Psoas muscle (tissue), 8 donors: ENCODE results near the gene POLN. TPM values are rescaled to one million over a fixed set of nuclear protein-coding genes. Genes with fewer than 3 reads are reported as not detected.
"Not testable (repeated sequence)": the region's sequence is repeated elsewhere in the genome, so short reads cannot be mapped to it uniquely, and the experiment has no call there.

Source experiments
- ATAC-seq, 4 donors: fragments of 200-7000 bp; cut with Tn5 transposase; one replicate each; pipeline ENCODE4 v1.9.1; 2020; ENCODE audit warnings: moderate library complexity in 3 of 4, mild to moderate bottlenecking in 2 of 4
- DNase-seq, 2 donors: peaks; one replicate each; pipeline ENCODE4 v3.0.0-alpha.2; 2020
- H3K27ac ChIP-seq: fragments of 200-600 bp; one replicate; pipeline ENCODE4 v1.8.0; 2022
- H3K27me3 ChIP-seq, 3 donors: fragments of 200-600 bp in 1 of 3; one replicate each; pipeline versions ENCODE4 v1.6.1 to v1.8.0; 2013 to 2022; ENCODE audit warnings: low read length in 2 of 3, mild to moderate bottlenecking in 2 of 3, moderate library complexity in 1 of 3; ENCODE audit not compliant: insufficient read depth in 3 of 3
- H3K36me3 ChIP-seq, 2 donors: fragments of 200-600 bp in 1 of 2; one replicate each; pipeline versions ENCODE4 v1.6.1 to v1.8.0; 2013 to 2022; ENCODE audit warnings: low read depth in 1 of 2, mild to moderate bottlenecking in 1 of 2, moderate library complexity in 1 of 2; ENCODE audit not compliant: insufficient read depth in 1 of 2
- H3K4me1 ChIP-seq: fragments of 200-600 bp; one replicate; pipeline ENCODE4 v1.8.0; 2022
- H3K4me3 ChIP-seq: fragments of 200-600 bp; one replicate; pipeline ENCODE4 v1.8.0; 2022; ENCODE audit warnings: mild to moderate bottlenecking
- H3K9me3 ChIP-seq: fragments of 200-600 bp; one replicate; pipeline ENCODE4 v1.8.0; 2022
- WGBS, 3 donors: extraction: QIAGEN DNeasy Blood & Tissue Kit; methylation state at CpG; one replicate each; pipeline versions ENCODE4 v1.1.6 to v1.1.7; 2013; 5-methylcytosine and 5-hydroxymethylcytosine counted together
- intact Hi-C, 2 donors: fragments of 100-400 bp; cut with DNase I; formaldehyde crosslinking; loops; one replicate each; pipeline versions ENCODE4 v1.11.0 to v1.14.2; 2022
- polyA plus RNA-seq, 3 donors: library from polyadenylated mRNA; stranded (reverse); fragments of 200-250 nt; gene quantifications; one replicate each; pipeline ENCODE4 v1.2.3, GENCODE V29; 2013
- total RNA-seq, 4 donors: library from RNA; stranded (reverse); fragmentation: NEBNext Ultra II Directional in 2 of 4; extraction: Animal tissue kit (Norgen Biotek cat#: 25700) in 2 of 4; gene quantifications; one replicate each; pipeline versions ENCODE4 v1.2.1 to v1.2.4, GENCODE V29; 2021 to 2023
- TF ChIP-seq, protein P1 (sequence below): fragments of 200-600 bp; IDR thresholded peaks from one replicate; pipeline ENCODE4 v1.8.0; 2022; ENCODE audit warnings: antibody characterized with exemption
- donor health status: healthy with polysubstance abuse.
- donor health status: DM: no; HTN: no; CAD: no; lungs with moderate emphysema.
- donor health status: Bipolar disorder and iron deficiency.
- donor health status: healthy.
- donor health status: DM: yes; HTN: yes; CAD: no.
- donor health status: DM: no; HTN: no; CAD: no.
- donor health status: DM: no; HTN: no; CAD: no.
- donor health status: DM: yes; HTN: yes; CAD: no.

Gene POLN
- total and polyA plus RNA-seq, 7 donors, result 0.44 to 3.0 (median 0.95) TPM

DNA sequence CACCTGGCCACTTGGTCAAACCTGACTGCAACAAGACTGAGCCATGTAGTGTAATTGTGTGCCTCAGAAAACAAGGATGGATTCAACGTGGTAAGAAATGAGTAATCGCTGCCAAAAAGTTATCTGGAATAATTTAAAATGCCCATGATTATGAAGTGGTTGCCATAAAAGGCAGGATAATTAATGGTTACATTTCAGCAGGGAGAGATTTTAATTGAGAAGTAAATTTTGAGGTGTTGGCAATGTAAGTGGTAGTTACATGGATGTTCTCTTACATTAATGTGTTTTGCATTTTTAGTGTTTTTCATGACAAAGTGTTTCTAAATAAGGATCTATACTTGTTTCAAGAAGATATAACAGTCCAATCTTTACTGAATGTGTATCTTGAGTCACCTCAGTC, 15.7 kb downstream of the POLN start:
- 70 to 81% (median 78%) methylated on average over 2 of the region's 2 CpGs for WGBS, 3 donors
- Histone ChIP-seq H3K36me3 (peaks cover 0 to 30% of the 10 kb centered on the region in 2 donors), H3K4me3 (no peak overlapping the region), H3K27me3 (no peaks in the 10 kb centered on the region), H3K27ac (no peak overlapping the region), H3K9me3 (no peaks in the 10 kb centered on the region), H3K4me1 (no peaks in the 10 kb centered on the region)
- TF ChIP-seq, protein P1, sequence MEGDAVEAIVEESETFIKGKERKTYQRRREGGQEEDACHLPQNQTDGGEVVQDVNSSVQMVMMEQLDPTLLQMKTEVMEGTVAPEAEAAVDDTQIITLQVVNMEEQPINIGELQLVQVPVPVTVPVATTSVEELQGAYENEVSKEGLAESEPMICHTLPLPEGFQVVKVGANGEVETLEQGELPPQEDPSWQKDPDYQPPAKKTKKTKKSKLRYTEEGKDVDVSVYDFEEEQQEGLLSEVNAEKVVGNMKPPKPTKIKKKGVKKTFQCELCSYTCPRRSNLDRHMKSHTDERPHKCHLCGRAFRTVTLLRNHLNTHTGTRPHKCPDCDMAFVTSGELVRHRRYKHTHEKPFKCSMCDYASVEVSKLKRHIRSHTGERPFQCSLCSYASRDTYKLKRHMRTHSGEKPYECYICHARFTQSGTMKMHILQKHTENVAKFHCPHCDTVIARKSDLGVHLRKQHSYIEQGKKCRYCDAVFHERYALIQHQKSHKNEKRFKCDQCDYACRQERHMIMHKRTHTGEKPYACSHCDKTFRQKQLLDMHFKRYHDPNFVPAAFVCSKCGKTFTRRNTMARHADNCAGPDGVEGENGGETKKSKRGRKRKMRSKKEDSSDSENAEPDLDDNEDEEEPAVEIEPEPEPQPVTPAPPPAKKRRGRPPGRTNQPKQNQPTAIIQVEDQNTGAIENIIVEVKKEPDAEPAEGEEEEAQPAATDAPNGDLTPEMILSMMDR, result no peak
- DNase-seq, result no peak
- intact Hi-C loops, result no loop called here
- no peak for ATAC-seq

DNA sequence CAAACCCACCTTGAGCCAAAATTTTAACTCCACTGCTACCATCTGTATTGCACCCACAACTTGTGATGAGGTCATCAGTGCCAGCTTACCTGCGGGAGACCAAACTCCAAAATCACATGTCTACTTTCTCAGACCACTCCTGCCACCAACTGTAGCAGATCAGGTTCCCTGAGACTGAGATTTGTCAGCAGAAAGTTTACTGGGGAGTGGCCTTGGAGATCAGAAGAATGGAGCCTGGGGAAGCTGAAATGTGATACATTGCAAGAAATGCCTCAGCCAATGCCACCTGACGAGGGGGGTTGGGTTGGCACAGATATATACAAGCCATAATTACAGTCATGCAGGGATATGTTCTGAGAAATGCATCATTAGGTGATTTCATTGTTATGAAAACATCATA, 19.1 kb downstream of the POLN start:
- Histone ChIP-seq H3K27me3 (no peaks in the 10 kb centered on the region), H3K36me3 (peaks cover 0 to 21% of the 10 kb centered on the region in 2 donors), H3K9me3 (no peaks in the 10 kb centered on the region), H3K4me3 (no peak overlapping the region), H3K27ac (no peak overlapping the region), H3K4me1 (no peaks in the 10 kb centered on the region)
- 49 to 71% (median 54%) methylated on average over 2 of the region's 2 CpGs for WGBS, 3 donors
- TF ChIP-seq, protein P1, result no peak
- DNase-seq (no peak), ATAC-seq (no peak)
- intact Hi-C loops, result no loop called here

- H3K27me3 ChIP-seq, DNase-seq, H3K4me1 ChIP-seq, H3K27ac ChIP-seq, H3K9me3 ChIP-seq, H3K4me3 ChIP-seq, ATAC-seq: not testable (repeated sequence)
- intact Hi-C loops, result loop anchor here in 1 of 2 donors (2.0 kb wide), 3 partner anchors 213 to 241 kb away; no protein-coding TSS in a partner anchor
- WGBS, 3 donors, result 48 to 59% (median 58%) methylated on average over 4 of the region's 4 CpGs
- peaks cover 0 to 21% of the 10 kb centered on the region in 2 donors for H3K36me3 ChIP-seq
Observed at GRCh38 chr4:2221378-2221777, 20.5 kb downstream of the POLN start.

- Histone ChIP-seq H3K9me3 (no peaks in the 10 kb centered on the region), H3K27ac (no peak overlapping the region), H3K4me3 (no peak overlapping the region), H3K36me3 (peaks cover 0 to 18% of the 10 kb centered on the region in 2 donors), H3K4me1 (no peaks in the 10 kb centered on the region), H3K27me3 (no peaks in the 10 kb centered on the region)
- WGBS, 3 donors, result 15 to 16% (median 16%) methylated on average over 10 of the region's 10 CpGs
- peak; percentile 53 to 83 for DNase-seq
- peak; percentile 85 to 98 (median 91) for ATAC-seq
- TF ChIP-seq, protein P1, result peak; percentile 83
- intact Hi-C loops, result loop anchor here in 1 of 2 donors (2.0 kb wide), 3 partner anchors 215 to 243 kb away; no protein-coding TSS in a partner anchor
Observed at GRCh38 chr4:2220016-2220630, 21.8 kb downstream of the POLN start.

DNA sequence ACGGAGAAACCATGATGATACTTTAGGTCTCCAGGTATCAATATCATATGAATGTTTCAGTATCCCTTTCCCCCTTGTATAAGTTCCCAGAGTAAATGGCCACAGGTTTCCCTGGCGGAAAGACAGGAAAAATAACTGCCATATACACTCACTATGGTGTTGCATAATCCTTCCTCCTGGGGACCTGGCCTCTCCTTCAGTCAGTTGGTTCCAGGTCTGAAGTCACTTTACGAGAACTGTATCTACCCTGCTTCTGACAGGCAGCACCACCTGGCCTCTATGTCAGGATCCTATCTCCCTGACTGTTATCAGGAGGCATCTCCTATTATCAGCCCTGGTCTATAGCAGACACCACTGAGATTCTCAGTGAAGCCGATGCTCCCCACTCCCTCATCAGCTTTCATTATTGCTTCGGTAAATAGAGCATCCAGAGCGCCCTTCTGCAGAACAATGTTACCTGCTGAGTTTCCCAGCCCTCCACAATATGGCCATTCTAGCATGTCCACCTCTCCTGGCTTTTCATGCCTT, 22.6 kb downstream of the POLN start:
- 79 to 89% (median 83%) methylated on average over 6 of the region's 6 CpGs for WGBS, 3 donors
- no peaks in the 10 kb centered on the region for H3K4me1 ChIP-seq
- peak; percentile 31 to 55 (median 44) for ATAC-seq
- H3K27me3 ChIP-seq, result no peaks in the 10 kb centered on the region
- H3K27ac ChIP-seq, result no peak overlapping the region
- DNase-seq, result no peak
- peaks cover 0 to 16% of the 10 kb centered on the region in 2 donors for H3K36me3 ChIP-seq
- TF ChIP-seq, protein P1, result no peak
- H3K9me3 ChIP-seq, result no peaks in the 10 kb centered on the region
- intact Hi-C loops, result loop anchor here in 1 of 2 donors (5.0 kb wide), 2 partner anchors 223 to 243 kb away; no protein-coding TSS in a partner anchor
- H3K4me3 ChIP-seq, result no peak overlapping the region
